Colonic mucosa (tissue), 4 donors: Measurements from ENCODE around the gene CEP78. TPM values are rescaled to one million over a fixed set of nuclear protein-coding genes. Genes with fewer than 3 reads are reported as not detected.
A peak's percentile ranks its signal among the peaks of the same experiment; 100 is the strongest.

Source experiments
- DNase-seq: peaks from one replicate; pipeline ENCODE4 v3.0.0-alpha.2; 2020
- H3K27ac ChIP-seq: fragments of 200-600 bp; one replicate; pipeline ENCODE4 v1.8.0; 2021
- H3K27me3 ChIP-seq: fragments of 200-600 bp; one replicate; pipeline ENCODE4 v1.8.0; 2021
- H3K36me3 ChIP-seq: fragments of 200-600 bp; one replicate; pipeline ENCODE4 v1.8.0; 2021
- H3K4me1 ChIP-seq: fragments of 200-600 bp; one replicate; pipeline ENCODE4 v1.8.0; 2021; ENCODE audit warnings: mild to moderate bottlenecking
- H3K4me3 ChIP-seq: fragments of 200-600 bp; one replicate; pipeline ENCODE4 v1.8.0; 2021
- H3K9ac ChIP-seq, 2 donors: one replicate each; pipeline ENCODE4 v1.7.0; 2013; ENCODE audit warnings: control low read depth in 2 of 2, low read depth in 2 of 2, low read length in 2 of 2
- H3K9me3 ChIP-seq: fragments of 200-600 bp; one replicate; pipeline ENCODE4 v1.8.0; 2021
- intact Hi-C: fragments of 100-400 bp; cut with DNase I; formaldehyde crosslinking; loops from one replicate; pipeline ENCODE4 v1.14.1; 2022
- total RNA-seq, 2 donors: library from RNA; stranded (reverse); fragmentation: NEBNext Ultra II Directional in 1 of 2; extraction: Animal tissue kit (Norgen Biotek cat#: 25700) in 1 of 2; gene quantifications; one replicate each; pipeline ENCODE4 v1.2.1, GENCODE V29; 2021
- TF ChIP-seq, protein P1 (sequence below): fragments of 200-600 bp; IDR thresholded peaks from one replicate; pipeline ENCODE4 v1.8.0; 2022; ENCODE audit warnings: antibody characterized with exemption, mild to moderate bottlenecking
- donor health status: healthy.
- donor health status: DM: no; HTN: no; CAD: no.
- donor health status: DM: no; HTN: no; CAD: no.

The CEP78 gene, protein sequence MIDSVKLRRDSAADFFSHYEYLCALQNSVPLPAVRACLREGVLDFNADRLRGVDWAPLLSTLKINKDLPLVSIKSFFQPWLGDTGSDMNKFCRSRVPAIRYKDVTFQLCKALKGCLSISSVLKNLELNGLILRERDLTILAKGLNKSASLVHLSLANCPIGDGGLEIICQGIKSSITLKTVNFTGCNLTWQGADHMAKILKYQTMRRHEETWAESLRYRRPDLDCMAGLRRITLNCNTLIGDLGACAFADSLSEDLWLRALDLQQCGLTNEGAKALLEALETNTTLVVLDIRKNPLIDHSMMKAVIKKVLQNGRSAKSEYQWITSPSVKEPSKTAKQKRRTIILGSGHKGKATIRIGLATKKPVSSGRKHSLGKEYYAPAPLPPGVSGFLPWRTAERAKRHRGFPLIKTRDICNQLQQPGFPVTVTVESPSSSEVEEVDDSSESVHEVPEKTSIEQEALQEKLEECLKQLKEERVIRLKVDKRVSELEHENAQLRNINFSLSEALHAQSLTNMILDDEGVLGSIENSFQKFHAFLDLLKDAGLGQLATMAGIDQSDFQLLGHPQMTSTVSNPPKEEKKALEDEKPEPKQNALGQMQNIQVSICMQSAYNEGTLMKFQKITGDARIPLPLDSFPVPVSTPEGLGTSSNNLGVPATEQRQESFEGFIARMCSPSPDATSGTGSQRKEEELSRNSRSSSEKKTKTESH
- 10 to 100 TPM; 10.6 to 42.5 TPM for total RNA-seq

DNA sequence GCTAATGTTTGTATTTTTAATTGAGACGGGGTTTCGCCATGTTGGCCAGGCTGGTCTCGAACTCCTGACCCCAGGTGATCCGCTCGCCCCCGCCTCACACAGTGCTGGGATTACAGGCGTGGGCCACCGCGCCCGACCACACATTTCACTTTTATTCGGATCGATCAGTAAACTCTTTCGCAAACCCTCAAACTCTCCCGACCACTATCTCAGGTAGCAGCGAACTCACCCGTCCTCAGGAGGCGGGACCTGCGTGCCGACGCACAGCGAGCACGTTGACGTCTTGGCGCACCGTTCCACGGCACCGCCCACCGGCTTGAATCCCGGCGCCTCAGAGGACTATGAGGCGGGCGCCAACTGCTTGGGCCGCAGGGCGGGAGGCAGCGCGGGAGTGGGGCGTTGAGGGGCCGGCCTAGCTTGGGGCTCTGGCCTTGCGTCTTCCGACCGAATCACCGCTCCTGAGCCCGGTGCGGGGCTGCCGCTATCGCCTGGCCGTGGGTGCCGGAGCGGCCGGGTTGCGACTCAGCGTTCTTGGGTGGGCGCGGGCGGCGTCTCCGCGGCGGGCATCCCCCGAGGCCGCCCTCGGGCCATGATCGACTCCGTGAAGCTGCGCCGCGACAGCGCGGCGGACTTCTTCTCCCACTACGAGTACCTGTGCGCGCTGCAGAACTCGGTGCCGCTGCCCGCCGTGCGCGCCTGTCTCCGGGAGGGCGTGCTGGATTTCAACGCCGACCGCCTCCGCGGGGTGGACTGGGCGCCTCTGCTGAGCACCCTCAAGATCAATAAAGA, at the start of gene CEP78:
Gene CEP78 (plus strand): TSS at position 314 of the 789 bp plus-strand sequence. CDS start 276 bp downstream, at position 590.
- intact Hi-C loops: no loop called here
- TF ChIP-seq, protein P1, sequence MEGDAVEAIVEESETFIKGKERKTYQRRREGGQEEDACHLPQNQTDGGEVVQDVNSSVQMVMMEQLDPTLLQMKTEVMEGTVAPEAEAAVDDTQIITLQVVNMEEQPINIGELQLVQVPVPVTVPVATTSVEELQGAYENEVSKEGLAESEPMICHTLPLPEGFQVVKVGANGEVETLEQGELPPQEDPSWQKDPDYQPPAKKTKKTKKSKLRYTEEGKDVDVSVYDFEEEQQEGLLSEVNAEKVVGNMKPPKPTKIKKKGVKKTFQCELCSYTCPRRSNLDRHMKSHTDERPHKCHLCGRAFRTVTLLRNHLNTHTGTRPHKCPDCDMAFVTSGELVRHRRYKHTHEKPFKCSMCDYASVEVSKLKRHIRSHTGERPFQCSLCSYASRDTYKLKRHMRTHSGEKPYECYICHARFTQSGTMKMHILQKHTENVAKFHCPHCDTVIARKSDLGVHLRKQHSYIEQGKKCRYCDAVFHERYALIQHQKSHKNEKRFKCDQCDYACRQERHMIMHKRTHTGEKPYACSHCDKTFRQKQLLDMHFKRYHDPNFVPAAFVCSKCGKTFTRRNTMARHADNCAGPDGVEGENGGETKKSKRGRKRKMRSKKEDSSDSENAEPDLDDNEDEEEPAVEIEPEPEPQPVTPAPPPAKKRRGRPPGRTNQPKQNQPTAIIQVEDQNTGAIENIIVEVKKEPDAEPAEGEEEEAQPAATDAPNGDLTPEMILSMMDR: no peak
- H3K36me3 ChIP-seq: no peaks in the 10 kb centered on the region
- no peaks in the 10 kb centered on the region for H3K4me1 ChIP-seq
- peak within 1 kb of the TSS; percentile 77 for H3K27ac ChIP-seq
- peak; percentile 94 for DNase-seq
- H3K4me3 ChIP-seq: peak within 1 kb of the TSS; percentile 86
- peak within 1 kb of the TSS; percentile 67 to 90 for H3K9ac ChIP-seq
- no peaks in the 10 kb centered on the region for H3K27me3 ChIP-seq
- no peaks in the 10 kb centered on the region for H3K9me3 ChIP-seq

DNA sequence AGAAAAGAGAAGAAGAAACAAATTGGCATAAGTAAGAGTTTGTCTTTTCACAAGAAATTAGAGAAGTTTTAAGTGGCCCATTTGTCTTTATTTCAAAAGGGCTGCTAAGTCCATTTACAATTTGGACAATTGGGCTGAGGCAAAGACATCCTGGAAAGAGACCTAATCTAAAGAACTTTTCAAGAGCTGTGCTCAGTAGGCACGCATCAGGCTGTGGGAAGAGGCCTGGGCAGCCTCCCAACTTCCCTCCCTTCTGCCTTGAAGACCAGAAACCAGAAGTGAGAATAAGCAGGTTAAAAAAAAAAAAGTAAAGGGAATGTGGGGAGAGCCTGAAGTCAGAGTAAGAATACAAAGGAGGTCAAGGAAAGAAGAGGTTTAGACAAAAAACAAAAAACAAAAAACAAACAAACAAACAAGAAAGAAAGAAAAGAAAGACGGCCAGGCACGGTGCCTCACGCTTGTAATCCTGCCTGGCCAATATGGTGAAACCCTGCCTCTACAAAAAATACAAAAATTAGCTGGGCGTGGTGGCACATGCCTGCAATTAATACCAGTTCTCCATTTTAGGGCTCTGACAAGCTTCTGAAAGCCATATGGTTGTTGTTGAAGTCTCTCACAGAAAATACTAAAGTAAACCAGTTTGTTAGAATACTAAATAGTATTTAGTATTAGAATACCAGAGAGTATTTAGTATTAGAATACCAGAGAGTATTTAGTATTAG, 48.0 kb upstream of the CEP78 start:
- H3K9me3 ChIP-seq: no peaks in the 10 kb centered on the region
- H3K36me3 ChIP-seq: no peaks in the 10 kb centered on the region
- TF ChIP-seq, protein P1: no peak
- H3K27me3 ChIP-seq: no peaks in the 10 kb centered on the region
- no peak overlapping the region for H3K4me3 ChIP-seq
- no peaks in the 10 kb centered on the region for H3K4me1 ChIP-seq
- DNase-seq: no peak
- no peak overlapping the region for H3K9ac ChIP-seq
- no peak overlapping the region for H3K27ac ChIP-seq
- intact Hi-C loops: no loop called here

DNA sequence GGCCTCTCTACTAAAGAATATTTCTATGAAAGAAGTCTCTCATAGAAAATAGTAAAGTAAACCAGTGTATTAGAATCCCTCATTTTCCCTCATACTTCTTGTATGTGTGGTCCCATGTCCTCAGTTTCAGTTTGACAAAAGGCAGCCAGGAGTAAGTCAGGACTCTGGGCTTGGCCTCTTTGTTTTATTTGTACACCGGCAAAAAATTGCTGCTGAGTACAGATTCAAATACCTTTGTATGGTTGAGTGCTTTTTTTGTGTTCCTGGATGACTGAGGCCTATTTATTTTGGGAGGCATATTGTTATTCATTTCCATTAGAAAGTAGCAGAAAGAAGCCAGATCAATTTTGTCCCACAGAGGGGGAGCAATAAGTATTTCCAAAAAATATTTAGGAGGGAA, 47.3 kb upstream of the CEP78 start:
- Histone ChIP-seq H3K4me3 (no peak overlapping the region), H3K36me3 (no peaks in the 10 kb centered on the region), H3K27ac (no peak overlapping the region), H3K4me1 (no peaks in the 10 kb centered on the region), H3K9ac (no peak overlapping the region), H3K27me3 (no peaks in the 10 kb centered on the region), H3K9me3 (no peaks in the 10 kb centered on the region)
- DNase-seq: no peak
- intact Hi-C loops: no loop called here
- TF ChIP-seq, protein P1: no peak

DNA sequence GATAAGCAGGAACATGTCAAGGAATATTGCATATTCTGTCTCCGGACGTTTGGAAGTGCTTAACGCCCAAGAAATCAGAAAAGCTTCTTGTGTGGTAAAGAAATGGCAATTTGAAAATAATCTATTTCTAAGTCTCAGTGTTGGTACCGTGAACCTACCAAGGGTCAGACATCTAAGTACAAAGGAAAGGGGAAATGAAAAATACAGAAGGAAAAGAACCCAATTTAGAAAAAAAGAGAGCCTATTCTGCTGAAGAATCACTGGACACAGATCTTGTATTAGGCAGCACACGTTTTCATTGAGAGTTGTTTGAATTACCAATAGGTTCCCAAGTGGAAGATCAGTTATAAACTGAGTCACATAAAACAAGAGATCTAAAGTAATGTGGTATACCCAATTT, 46.9 kb upstream of the CEP78 start:
- H3K36me3 ChIP-seq: no peaks in the 10 kb centered on the region
- TF ChIP-seq, protein P1: no peak
- no peak overlapping the region for H3K9ac ChIP-seq
- intact Hi-C loops: no loop called here
- H3K9me3 ChIP-seq: no peaks in the 10 kb centered on the region
- DNase-seq: no peak
- no peaks in the 10 kb centered on the region for H3K4me1 ChIP-seq
- no peak overlapping the region for H3K4me3 ChIP-seq
- H3K27me3 ChIP-seq: no peaks in the 10 kb centered on the region
- H3K27ac ChIP-seq: no peak overlapping the region

DNA sequence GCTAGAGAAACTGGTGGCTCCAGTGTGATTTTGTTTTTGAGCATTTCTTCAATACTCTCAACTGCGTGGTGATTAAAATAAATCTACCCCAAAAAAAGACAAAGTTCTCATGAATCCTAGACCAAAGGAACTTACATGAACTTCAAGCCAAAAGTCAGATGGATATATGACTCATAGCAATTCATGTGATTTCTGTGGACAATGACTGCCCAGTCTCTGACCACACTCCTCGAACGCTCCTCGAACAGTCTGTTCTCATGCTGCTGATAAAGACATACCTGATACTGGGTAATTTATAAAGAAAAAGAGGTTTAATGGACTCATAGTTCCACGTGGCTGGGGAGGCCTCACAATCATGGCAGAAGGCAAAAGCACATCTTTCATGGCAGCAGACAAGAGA, 46.4 kb upstream of the CEP78 start:
- Histone ChIP-seq H3K27ac (no peak overlapping the region), H3K9ac (no peak overlapping the region), H3K27me3 (no peaks in the 10 kb centered on the region), H3K36me3 (no peaks in the 10 kb centered on the region), H3K9me3 (no peaks in the 10 kb centered on the region), H3K4me3 (no peak overlapping the region), H3K4me1 (no peaks in the 10 kb centered on the region)
- DNase-seq: no peak
- TF ChIP-seq, protein P1: no peak
- intact Hi-C loops: no loop called here
